GM23338 (cell line): ENCODE results near the gene CHAC1.

Source experiments
- CREB1 ChIP-seq: fragments of 250-450 bp; sonication (Bioruptor Pico); IDR thresholded peaks from 2 replicates; pipeline ENCODE4 v1.5.0; 2020; ENCODE audit warnings: low read depth, mild to moderate bottlenecking, moderate library complexity
- CTCF ChIP-seq, 2 experiments: fragments of 200-600 bp in 1 of 2; sonication (generic) in 1 of 2; conservative IDR thresholded peaks; 2 replicates each; pipeline versions ENCODE4 v1.5.1 to v1.6.1; 2016 to 2017; ENCODE audit warnings: antibody characterized with exemption in 2 of 2, low read depth in 2 of 2, mild to moderate bottlenecking in 2 of 2, moderate library complexity in 1 of 2
- ETS1 ChIP-seq: IDR thresholded peaks from 2 replicates; pipeline ENCODE4 v1.6.1; 2016; ENCODE audit warnings: antibody characterized with exemption
- EZH2 ChIP-seq: fragments of 200-600 bp; sonication (generic); IDR thresholded peaks from one replicate; pipeline ENCODE4 v1.8.0; 2017; ENCODE audit warnings: antibody characterized with exemption, mild to moderate bottlenecking, low read depth; ENCODE audit not compliant: unreplicated experiment
- EZH2phosphoT487 ChIP-seq: fragments of 200-600 bp; sonication (generic); IDR thresholded peaks from one replicate; pipeline ENCODE4 v1.8.1; 2018; ENCODE audit warnings: antibody characterized with exemption; ENCODE audit not compliant: unreplicated experiment
- JUNB ChIP-seq: IDR thresholded peaks from one replicate; pipeline ENCODE4 v1.6.1; 2016; ENCODE audit warnings: antibody characterized with exemption; ENCODE audit not compliant: unreplicated experiment
- NANOG ChIP-seq: IDR thresholded peaks from 2 replicates; pipeline ENCODE4 v1.6.1; 2016; ENCODE audit warnings: antibody characterized with exemption, borderline replicate concordance
- POLR2AphosphoS5 ChIP-seq: IDR thresholded peaks from 2 replicates; pipeline ENCODE4 v1.6.1; 2016; ENCODE audit warnings: antibody characterized with exemption, low read depth
- REST ChIP-seq: IDR thresholded peaks from one replicate; pipeline ENCODE4 v1.6.1; 2018; ENCODE audit warnings: antibody characterized with exemption; ENCODE audit not compliant: unreplicated experiment
- ZNF114 ChIP-seq: fragments of 250-450 bp; sonication (Bioruptor Pico); IDR thresholded peaks from 2 replicates; pipeline ENCODE4 v1.5.0; 2020; ENCODE audit warnings: mild to moderate bottlenecking, moderate library complexity
- ZNF331 ChIP-seq: fragments of 250-450 bp; sonication (Bioruptor Pico); IDR thresholded peaks from 2 replicates; pipeline ENCODE4 v1.5.0; 2020; ENCODE audit warnings: low read depth, mild to moderate bottlenecking, moderate library complexity
- ZNF462 ChIP-seq: fragments of 250-450 bp; sonication (Bioruptor Pico); IDR thresholded peaks from 2 replicates; pipeline ENCODE4 v1.5.0; 2020; ENCODE audit warnings: mild to moderate bottlenecking, moderate library complexity

- TF ChIP-seq CTCF (conservative IDR thresholded peaks at IDR 0.05; ENCODE audit: low read depth in 2 of 2) (no peak), ETS1 (no peak), POLR2AphosphoS5 (no peak; the same call in 1 of the 2 replicates), EZH2phosphoT487 (no peak), ZNF114 (CRISPR knock-in tag) (no peak), REST (no peak), NANOG (no peak), EZH2 (no peak), ZNF462 (CRISPR knock-in tag) (no peak), CREB1 (no peak), ZNF331 (CRISPR knock-in tag) (no peak), JUNB (no peak)
These were observed 3.3 kb downstream of the CHAC1 start for GRCh38 chr15:40956541-40956982.
